KMS-11 (cell line): Measurements from ENCODE around the gene SLC35F3.

Experiments used
- H2AFZ ChIP-seq: fragments of 200-600 bp; sonication (generic); 2 replicates; pipeline ENCODE4 v1.6.1; 2016; ENCODE audit warnings: antibody characterized with exemption, mixed run types, low read depth
- H3K27ac ChIP-seq: fragments of 200-600 bp; sonication (generic); 2 replicates; pipeline ENCODE4 v1.6.1; 2016; ENCODE audit warnings: mild to moderate bottlenecking, mixed run types
- H3K27me3 ChIP-seq: fragments of 200-600 bp; sonication (generic); 2 replicates; pipeline ENCODE4 v1.6.1; 2017; ENCODE audit warnings: mild to moderate bottlenecking, low read depth, mixed run types, moderate library complexity; ENCODE audit not compliant: insufficient read depth
- H3K36me3 ChIP-seq: fragments of 200-600 bp; sonication (generic); 2 replicates; pipeline ENCODE4 v1.6.1; 2017; ENCODE audit warnings: mild to moderate bottlenecking, mixed run types; ENCODE audit not compliant: insufficient read depth
- H3K4me1 ChIP-seq: fragments of 200-600 bp; sonication (generic); 2 replicates; pipeline ENCODE4 v1.6.1; 2016; ENCODE audit warnings: mild to moderate bottlenecking, low read depth, mixed run types; ENCODE audit not compliant: poor library complexity, severe bottlenecking
- H3K4me2 ChIP-seq: fragments of 200-600 bp; sonication (generic); 2 replicates; pipeline ENCODE4 v1.7.0; 2016; ENCODE audit warnings: mild to moderate bottlenecking, mixed run types
- H3K4me3 ChIP-seq: fragments of 200-600 bp; sonication (generic); IDR thresholded peaks from 2 replicates; pipeline ENCODE4 v1.6.1; 2017; ENCODE audit warnings: low read depth, low read length, mixed read lengths; ENCODE audit not compliant: insufficient read depth
- H3K79me2 ChIP-seq: fragments of 200-600 bp; sonication (generic); 2 replicates; pipeline ENCODE4 v1.6.1; 2016; ENCODE audit warnings: low read depth, mixed run types; ENCODE audit not compliant: insufficient read depth
- H3K9ac ChIP-seq: fragments of 200-600 bp; sonication (generic); 2 replicates; pipeline ENCODE4 v1.6.1; 2016; ENCODE audit warnings: mild to moderate bottlenecking, mixed run types
- H4K20me1 ChIP-seq: fragments of 200-600 bp; sonication (generic); 2 replicates; pipeline ENCODE4 v1.6.1; 2016; ENCODE audit warnings: mild to moderate bottlenecking, mixed run types; ENCODE audit not compliant: insufficient read depth
- CTCF ChIP-seq: fragments of 200-600 bp; sonication (generic); conservative IDR thresholded peaks from 2 replicates; pipeline ENCODE4 v1.6.1; 2017; ENCODE audit warnings: low read depth, mild to moderate bottlenecking, antibody characterized with exemption, low read length, moderate library complexity, mixed read lengths

The SLC35F3 gene

DNA sequence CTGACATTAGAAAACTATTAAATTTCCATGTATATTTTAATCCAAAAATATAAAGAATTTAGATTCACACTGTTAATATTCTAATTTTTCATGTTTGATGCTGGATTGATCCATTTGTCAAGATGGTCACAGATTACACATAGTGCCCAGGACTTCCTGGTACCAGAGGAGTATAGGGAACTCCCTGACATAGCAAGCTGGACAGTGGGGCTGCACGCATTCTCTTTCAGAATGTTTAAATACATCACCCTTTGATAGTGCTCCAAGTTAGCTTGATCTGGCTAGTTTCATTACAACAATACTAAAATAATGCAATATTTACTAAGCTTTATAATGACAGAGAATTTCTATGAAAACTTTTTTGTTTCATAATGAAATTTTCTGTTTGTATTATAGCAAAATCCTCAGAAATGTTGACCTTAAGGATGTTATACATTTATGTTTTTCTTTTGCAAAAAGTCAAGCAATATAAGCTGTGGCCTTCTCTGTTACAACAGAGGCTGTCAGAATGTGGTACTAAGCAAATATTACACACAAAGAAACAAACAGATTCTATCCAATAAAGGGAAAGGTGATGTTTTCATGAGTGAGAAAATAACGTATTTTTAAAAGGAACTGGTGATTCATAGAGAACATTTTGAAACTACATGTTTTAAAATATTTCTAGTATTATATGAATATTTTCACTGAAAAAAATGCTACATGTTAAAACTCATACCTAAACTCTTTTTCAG, 84.7 kb downstream of the SLC35F3 start:
- H4K20me1 ChIP-seq, result no peaks in the 10 kb centered on the region
- TF ChIP-seq CTCF, result no peak
- H3K79me2 ChIP-seq, result no peaks in the 10 kb centered on the region
- H3K4me1 ChIP-seq, result no peaks in the 10 kb centered on the region
- H3K9ac ChIP-seq, result no peak overlapping the region
- no peak overlapping the region for H3K4me3 ChIP-seq
- H3K27me3 ChIP-seq, result no peaks in the 10 kb centered on the region
- no peak overlapping the region for H2AFZ ChIP-seq
- no peak overlapping the region for H3K4me2 ChIP-seq
- H3K36me3 ChIP-seq, result no peaks in the 10 kb centered on the region
- no peak overlapping the region for H3K27ac ChIP-seq

- no peak for TF ChIP-seq CTCF
Measured at GRCh38 chr1:233990486-233990885, 86.0 kb downstream of the SLC35F3 start.

DNA sequence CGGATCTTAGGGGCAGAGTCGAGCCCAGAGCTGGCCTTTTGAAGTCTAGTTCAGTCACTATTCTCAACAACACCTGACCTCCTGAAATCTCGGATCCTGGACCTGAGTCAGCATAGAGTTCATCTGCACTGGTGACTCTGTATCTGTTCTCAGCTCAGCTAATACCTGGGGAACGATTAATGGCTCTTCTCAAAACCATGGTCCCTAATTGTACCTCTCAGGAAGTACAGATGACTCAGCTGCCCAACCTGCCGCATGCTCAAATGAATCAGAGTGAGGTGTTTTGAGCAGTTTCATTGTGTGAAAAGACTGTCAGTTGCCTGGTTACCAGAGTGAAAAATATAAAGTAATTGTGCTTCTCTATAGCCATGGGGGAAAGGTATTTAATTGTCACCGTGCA, 89.2 kb downstream of the SLC35F3 start:
- Histone ChIP-seq H3K4me2 (no peak overlapping the region), H3K9ac (no peak overlapping the region), H3K4me1 (no peaks in the 10 kb centered on the region), H3K27me3 (no peaks in the 10 kb centered on the region), H4K20me1 (no peaks in the 10 kb centered on the region), H2AFZ (no peak overlapping the region), H3K36me3 (no peaks in the 10 kb centered on the region), H3K27ac (no peak overlapping the region), H3K4me3 (no peak overlapping the region), H3K79me2 (no peaks in the 10 kb centered on the region)
- TF ChIP-seq CTCF, result no peak

More at GRCh38 chr1:233990486-233990885, 86.0 kb downstream of the SLC35F3 start:
- no peak overlapping the region for H2AFZ ChIP-seq
- H3K4me1 ChIP-seq, result no peaks in the 10 kb centered on the region
- no peaks in the 10 kb centered on the region for H3K27me3 ChIP-seq
- no peak overlapping the region for H3K9ac ChIP-seq
- H3K27ac ChIP-seq, result no peak overlapping the region
- no peak overlapping the region for H3K4me2 ChIP-seq
- H3K79me2 ChIP-seq, result no peaks in the 10 kb centered on the region
- H3K36me3 ChIP-seq, result no peaks in the 10 kb centered on the region
- no peak overlapping the region for H3K4me3 ChIP-seq
- H4K20me1 ChIP-seq, result no peaks in the 10 kb centered on the region

DNA sequence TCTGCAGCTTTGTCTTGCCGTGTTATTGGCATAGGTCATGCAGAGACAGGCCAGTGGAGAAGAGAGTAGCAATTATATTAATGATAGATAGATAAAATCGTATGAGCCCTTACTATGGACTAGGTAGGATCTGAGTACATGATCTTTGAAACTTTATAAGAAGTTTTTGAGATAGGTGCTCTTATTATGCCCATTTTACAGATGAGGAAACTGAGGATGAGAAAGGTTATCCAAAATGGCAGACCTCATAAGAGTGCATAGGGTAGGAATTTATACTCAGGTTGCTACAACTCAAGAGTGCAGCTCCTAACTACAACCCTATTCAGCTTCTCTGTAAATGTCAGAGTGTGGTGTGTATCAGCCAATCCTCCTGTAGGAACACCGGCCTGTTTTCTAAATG, 89.6 kb downstream of the SLC35F3 start:
- no peak for TF ChIP-seq CTCF
- no peaks in the 10 kb centered on the region for H3K27me3 ChIP-seq
- no peak overlapping the region for H2AFZ ChIP-seq
- H3K4me2 ChIP-seq, result no peak overlapping the region
- no peak overlapping the region for H3K27ac ChIP-seq
- H3K4me1 ChIP-seq, result no peaks in the 10 kb centered on the region
- no peak overlapping the region for H3K9ac ChIP-seq
- no peaks in the 10 kb centered on the region for H3K36me3 ChIP-seq
- no peaks in the 10 kb centered on the region for H4K20me1 ChIP-seq
- no peak overlapping the region for H3K4me3 ChIP-seq
- H3K79me2 ChIP-seq, result no peaks in the 10 kb centered on the region
